Esophagus muscularis mucosa (tissue), 4 donors: Measurements from ENCODE around the gene KIF14.

Source experiments
- CTCF ChIP-seq, 3 experiments: fragments of 200-600 bp in 2 of 3; fragments of 450-650 bp in 1 of 3; sonication (generic) in 2 of 3; IDR thresholded peaks; one replicate each; pipeline ENCODE4 v1.5.1; 2017 to 2019; ENCODE audit warnings: antibody characterized with exemption in 3 of 3, mild to moderate bottlenecking in 2 of 3, moderate library complexity in 1 of 3
- EP300 ChIP-seq: sonication (generic); formaldehyde crosslinking; IDR thresholded peaks from one replicate; pipeline ENCODE4 v1.6.1; 2017; ENCODE audit warnings: antibody characterized with exemption
- POLR2A ChIP-seq: fragments of 450-650 bp; IDR thresholded peaks from one replicate; pipeline ENCODE4 v1.6.1; 2017; ENCODE audit warnings: antibody characterized with exemption, moderate library complexity, mild to moderate bottlenecking, low read depth

GRCh38 chr1:200665861-200666260 is 45.3 kb upstream of the KIF14 start:
- no peak for TF ChIP-seq POLR2A
- no peak for TF ChIP-seq CTCF (IDR thresholded peaks at IDR 0.05)
- TF ChIP-seq EP300, result no peak
